Right forelimb (tissue), 1 donor: ENCODE results near the gene RPS6KB2.

Source experiments
- DNase-seq: peaks from one replicate; pipeline ENCODE4 v3.0.0-alpha.2; 2018

RPS6KB2 gene

GRCh38 chr11:67431346-67432249 lies 3.3 kb downstream of the RPS6KB2 start:
- DNase-seq = no peak

- DNase-seq = no peak
Observed at GRCh38 chr11:67432655-67433349, 4.5 kb downstream of the RPS6KB2 start.

- DNase-seq = no peak
Observed at GRCh38 chr11:67433536-67434394, 5.5 kb downstream of the RPS6KB2 start.

- DNase-seq = no peak
Observed at GRCh38 chr11:67434395-67434881, 6.1 kb downstream of the RPS6KB2 start.

- DNase-seq = no peak
Observed at GRCh38 chr11:67435031-67435726, 6.9 kb downstream of the RPS6KB2 start.

GRCh38 chr11:67435727-67436458 lies 7.6 kb downstream of the RPS6KB2 start:
- no peak for DNase-seq

- no peak for DNase-seq
Observed at GRCh38 chr11:67436459-67437081, 8.3 kb downstream of the RPS6KB2 start.

GRCh38 chr11:67437082-67437808 lies 9.0 kb downstream of the RPS6KB2 start, which contains the start of gene PTPRCAP:
Gene PTPRCAP, minus strand, starts transcription at chr11:67437682. Its CDS starts 63 bp downstream, at chr11:67437619.
- no peak for DNase-seq

- no peak for DNase-seq
Observed at GRCh38 chr11:67437809-67438157, 9.5 kb downstream of the RPS6KB2 start.

- DNase-seq = no peak
Observed at GRCh38 chr11:67438158-67438902, 10.0 kb downstream of the RPS6KB2 start.

- no peak for DNase-seq
Observed at GRCh38 chr11:67439321-67440228, 11.3 kb downstream of the RPS6KB2 start.

GRCh38 chr11:67440229-67441097 lies 12.2 kb downstream of the RPS6KB2 start:
- DNase-seq = no peak

- no peak for DNase-seq
Observed at GRCh38 chr11:67441098-67441563, 12.8 kb downstream of the RPS6KB2 start.

GRCh38 chr11:67441731-67442351 lies 13.5 kb downstream of the RPS6KB2 start:
- no peak for DNase-seq

GRCh38 chr11:67442504-67443404 lies 14.5 kb downstream of the RPS6KB2 start:
- DNase-seq = no peak

- DNase-seq = no peak
Observed at GRCh38 chr11:67445515-67445914, 17.2 kb downstream of the RPS6KB2 start.
